HG03095 (cell line): Measurements from ENCODE around the gene PYGM.

Experiments used
- ATAC-seq: cut with Tn5 transposase; IDR thresholded peaks from one replicate; pipeline ENCODE4 v1.9.1; 2021; ENCODE audit warnings: moderate library complexity; ENCODE audit not compliant: unreplicated experiment

PYGM gene

DNA sequence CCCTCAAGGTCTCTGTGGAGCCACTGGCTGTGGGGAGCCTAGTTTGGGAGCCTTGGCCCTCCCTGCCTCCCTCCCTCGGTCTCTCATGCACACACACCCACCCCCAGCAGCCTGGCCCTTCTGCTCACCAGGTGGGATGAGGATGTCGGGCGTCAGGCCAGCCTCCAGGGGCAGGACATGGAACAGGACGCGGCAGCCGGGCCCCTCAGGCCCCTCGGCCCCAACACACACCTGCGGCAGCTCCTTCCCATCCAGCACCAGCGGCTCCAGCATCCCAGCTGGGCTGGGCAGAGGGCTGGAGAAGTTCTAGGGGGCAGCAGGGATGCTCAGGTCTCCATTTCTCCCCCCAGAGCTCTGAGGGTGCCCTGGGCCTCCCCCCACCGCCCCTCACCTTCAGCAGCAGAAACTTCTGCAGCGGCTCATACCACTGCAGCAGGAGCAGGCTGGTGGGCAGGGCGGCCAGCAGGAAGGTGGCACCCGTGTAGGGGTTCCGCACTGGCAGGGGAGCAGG lies 32.1 kb upstream of the PYGM start:
- no peak for ATAC-seq

DNA sequence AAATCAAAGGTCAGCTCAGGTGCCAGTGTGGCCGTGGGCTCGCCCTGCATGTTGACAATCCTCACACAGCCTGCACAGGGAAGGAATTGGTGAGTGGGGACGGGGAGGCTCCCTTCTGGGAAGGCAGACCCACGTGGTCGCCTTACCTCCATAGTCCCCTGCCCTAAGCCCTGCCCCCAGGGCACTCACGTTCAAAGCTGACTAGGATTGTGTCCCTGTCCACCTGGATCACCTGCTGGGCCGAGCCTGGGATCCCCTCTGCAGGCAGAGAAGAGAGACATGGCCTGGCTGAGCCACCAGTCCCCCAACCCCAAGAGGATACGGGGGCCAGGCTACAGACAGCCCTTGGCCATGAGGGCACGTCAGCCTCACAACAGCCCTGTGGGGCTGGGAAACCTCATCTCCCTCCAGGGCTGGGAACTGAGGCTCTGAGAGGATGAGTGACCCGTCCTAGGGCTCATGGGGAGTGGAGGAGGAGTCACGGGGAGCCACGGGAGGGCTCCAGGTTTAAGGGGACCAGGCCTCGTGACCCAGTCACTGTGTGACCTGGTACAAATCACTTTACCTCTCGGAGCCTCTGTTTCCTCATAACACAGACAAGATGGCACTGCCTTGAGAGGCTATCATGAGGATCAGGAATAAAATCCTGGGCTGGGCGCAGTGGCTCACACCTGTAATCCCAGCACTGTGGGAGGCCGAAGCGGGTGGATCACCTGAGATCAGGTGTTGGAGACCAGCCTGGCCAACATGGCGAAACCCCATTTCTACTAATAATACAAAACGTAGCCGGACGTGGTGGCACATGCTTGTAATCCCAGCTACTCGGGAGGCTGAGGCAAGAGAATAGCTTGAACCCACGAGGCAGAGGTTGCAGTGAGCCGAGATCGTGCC lies 30.7 kb upstream of the PYGM start:
- ATAC-seq, result no peak

DNA sequence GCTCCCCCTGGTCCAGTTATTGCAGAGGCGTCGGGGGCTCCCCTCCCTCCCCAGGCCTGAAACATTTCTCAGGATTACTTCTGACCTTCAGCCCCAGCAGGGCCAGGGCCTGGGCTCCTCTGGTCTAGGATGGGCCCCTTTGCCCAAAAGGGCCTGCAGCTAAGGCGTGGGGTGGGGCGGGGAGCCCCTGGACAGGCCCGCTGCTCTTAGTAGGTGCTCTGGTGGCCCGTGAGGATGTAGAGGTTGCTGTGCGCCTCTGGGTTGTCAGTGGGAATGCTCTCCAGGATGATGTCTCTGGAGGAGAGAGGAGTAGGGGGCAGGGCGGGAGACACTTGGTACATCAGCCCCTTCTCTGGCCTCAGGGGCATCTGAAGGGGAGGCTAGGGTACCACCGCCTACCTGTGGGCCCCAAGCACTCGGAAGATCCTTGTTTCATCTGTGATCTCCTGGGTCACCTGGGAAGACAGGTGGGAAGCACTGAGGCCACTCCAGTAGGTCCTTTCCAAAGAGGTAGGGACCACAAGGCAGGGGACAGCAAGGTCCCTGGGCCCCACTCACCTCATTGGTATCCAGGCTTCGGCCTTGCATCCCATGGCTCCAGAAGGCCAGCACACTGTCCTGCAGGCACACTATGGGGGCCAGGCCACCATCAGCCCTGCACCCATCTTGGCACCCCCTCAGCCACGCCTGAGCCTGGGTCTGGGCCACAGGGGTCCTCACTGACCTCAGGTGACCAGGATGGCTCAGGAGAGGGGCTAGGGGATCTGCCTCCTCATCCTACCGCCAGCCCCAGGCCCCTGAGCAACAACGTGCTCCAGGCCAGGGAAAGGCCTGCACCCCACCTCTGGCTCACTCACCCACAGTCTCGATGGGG lies 29.8 kb upstream of the PYGM start:
- ATAC-seq, result no peak

DNA sequence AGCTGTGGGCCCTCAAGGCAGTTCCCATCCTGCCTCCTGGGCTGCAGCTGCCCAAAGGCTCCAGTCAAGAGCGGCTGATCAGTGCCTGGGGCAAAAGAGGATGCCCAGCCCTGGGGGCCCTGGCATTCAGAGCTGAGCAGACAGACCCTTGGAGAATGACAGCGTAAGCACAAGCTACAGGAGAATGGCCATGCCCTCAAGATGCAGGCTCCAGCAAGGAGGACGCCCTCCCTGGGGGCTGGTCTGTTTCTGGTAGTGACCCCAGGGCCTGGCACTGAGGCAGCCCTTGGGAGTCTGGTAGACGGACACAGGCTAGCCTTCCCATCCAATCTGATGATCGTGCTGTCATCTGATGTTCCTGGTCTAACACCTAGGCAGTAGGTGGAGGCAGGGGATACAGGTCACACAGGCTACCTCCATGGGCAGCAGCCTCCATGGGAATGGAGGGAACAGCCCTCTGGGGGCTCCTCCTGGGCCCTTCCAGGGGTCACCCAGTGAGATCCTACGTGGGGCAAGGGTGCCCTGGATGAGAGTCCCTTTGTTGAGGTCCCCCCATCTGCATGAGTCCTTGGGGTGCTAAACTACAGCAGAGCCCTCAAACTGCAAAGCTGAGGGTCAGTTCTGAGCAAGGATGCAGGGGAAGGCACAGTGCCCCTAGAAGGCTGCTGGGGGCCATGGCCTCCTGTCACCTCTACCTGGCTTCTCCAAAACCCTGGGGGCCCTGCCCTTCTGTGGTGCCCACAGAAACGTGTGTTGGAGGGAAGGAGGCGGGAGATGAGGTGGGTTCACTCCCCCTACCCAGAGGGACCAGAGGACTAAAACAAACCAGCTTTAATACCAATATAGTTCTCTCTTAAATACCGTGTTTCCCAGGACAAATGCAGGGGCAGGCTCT lies 28.8 kb upstream of the PYGM start:
- ATAC-seq, result no peak

DNA sequence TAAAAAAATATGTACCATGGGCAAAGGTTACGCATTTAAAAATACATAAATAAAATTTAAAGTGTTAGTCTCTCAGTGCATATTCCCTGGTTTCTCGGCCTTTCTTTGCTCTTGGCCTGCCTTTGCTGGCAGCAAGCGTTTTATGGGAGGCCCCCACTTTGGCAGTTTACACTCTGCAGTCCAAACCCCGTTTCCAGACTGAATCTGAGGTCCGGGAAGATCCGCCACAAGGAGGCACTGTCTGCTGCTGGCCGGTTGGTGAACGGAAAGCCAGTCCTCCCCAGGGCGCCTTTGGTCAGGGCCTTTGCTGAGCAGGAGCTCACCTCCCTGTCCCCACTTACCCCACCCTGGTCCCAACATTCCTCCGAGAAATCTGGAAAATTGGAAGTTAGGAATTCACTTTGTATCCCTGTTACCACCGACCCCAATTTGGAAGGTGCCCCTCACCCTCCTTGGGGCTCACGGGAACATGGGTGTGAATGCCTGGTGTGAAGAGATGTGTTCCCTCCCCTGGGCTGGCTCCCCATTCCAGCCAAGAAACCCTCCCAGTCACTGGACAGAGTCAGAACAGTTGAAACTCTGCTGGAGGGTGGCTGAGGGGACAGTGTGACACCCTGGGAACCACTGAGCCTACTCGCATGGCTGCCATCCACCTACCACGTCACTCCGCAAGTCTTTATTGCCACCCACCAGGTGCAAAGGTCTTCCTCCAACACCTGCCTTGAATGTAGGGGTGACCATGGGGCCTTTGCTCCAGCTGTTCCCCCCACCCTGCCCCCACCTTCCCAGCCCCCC lies 27.9 kb upstream of the PYGM start:
- ATAC-seq, result no peak

DNA sequence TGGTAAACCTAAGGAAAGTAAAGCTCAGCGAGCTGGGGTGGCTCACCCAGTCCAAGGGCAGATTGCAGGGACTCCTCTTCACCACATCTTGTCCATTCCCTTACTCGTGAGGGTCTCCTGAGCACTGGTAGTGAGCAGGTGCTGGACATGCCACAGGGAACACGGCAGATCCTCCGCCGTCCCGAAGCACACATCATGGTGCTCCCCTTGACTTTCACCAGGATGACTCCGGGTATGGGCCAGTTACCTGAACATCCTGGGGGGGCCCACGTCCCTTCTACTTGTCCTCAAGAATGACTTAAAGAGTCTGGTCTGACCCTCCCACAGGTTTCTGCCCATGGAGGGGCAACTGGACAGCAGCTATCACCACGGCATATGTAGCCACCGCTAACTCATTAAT lies 26.5 kb upstream of the PYGM start:
- ATAC-seq, result no peak

DNA sequence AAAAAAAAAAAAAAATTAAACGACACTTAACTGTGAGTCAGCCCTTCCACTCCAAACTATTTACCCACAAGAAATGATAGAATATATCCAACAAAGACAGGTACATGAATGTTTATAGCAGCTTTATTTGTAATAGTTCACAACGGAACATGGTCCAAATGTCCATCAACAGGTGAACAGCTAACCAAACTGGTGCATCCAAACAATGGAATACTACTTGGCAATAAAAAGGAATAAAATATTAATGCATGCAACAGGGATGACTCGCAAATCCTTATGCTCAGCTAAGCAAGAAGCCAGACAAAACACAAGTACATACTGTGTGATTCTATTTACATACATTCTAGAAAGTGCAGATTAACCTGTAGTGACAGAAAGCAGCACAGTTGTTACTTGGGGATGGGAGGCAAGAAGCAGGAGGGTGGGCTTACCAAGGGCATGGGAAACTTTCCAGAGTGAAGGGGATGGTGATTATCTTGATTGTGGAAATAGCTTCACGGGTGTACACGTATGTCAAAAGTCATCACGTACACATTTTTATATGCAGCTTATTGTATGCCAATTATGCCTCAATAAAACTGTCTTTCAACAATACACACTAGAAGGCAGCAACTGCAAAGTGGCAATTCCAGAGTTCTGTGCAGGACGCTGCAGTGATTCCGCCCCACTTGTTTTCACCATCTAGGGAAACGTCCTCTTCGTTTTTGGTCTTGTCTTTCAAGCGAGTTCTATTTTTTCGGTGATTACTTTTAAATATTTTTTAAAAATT lies 25.2 kb upstream of the PYGM start:
- ATAC-seq, result no peak

DNA sequence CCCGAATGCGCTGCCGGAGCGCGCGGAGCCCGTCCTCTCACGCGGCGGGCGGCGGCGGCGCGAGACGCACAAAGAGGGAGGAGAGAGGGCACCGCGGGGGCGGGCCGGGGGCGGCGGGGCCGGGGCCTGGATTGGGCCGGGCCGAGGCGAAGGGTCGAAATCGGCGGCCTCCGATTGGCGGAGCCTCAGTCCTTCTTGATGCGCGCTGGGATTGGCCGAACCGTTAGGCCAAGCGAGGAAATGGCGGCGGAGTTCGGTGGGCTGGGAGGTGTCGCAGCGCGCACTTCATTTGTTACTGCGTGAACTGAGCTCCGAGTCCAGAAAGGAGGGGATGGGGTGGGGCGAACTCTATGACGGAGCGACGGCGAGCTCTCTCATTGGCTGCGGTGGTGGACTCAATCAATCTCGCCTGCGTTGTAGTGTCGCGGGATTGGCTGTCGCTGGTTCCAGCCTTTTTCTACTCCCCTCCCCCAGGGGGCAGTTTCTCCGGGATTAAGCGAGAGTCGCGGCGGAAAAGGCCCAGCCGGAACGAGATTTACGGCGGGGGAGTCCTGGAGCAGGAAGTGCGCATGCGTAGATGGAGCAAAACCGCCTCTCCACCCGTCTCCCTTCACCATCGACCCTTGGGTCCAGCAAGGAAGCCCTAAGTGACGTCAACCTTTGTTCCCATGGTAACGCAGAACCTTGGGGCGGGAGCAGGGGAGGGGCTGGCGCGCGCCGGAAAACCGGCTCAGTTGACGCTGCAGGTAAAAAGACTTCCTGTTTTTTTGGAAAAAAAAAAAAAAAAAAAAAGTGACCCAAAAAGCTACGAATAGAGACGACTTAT lies 18.9 kb upstream of the PYGM start, which contains the start of gene SF1:
SF1 (minus strand) TSS at position 70 of the 826 bp plus-strand sequence. CDS start 150 bp downstream, outside the sequence.
- ATAC-seq, result peak; percentile 73

DNA sequence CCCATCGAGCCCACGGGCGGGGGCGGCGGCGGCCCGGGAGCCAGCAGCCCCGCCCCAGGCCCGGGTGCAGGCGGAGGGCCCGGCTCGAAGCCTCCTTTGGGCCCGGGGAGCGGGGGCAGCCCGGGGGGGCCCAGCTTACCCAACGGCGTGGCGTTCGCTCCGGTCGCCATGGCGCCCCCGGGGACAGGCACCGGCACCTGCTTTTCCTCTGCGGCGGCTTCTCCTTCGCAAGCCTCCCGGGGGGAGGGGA lies 18.4 kb upstream of the PYGM start:
- peak; percentile 14 for ATAC-seq

DNA sequence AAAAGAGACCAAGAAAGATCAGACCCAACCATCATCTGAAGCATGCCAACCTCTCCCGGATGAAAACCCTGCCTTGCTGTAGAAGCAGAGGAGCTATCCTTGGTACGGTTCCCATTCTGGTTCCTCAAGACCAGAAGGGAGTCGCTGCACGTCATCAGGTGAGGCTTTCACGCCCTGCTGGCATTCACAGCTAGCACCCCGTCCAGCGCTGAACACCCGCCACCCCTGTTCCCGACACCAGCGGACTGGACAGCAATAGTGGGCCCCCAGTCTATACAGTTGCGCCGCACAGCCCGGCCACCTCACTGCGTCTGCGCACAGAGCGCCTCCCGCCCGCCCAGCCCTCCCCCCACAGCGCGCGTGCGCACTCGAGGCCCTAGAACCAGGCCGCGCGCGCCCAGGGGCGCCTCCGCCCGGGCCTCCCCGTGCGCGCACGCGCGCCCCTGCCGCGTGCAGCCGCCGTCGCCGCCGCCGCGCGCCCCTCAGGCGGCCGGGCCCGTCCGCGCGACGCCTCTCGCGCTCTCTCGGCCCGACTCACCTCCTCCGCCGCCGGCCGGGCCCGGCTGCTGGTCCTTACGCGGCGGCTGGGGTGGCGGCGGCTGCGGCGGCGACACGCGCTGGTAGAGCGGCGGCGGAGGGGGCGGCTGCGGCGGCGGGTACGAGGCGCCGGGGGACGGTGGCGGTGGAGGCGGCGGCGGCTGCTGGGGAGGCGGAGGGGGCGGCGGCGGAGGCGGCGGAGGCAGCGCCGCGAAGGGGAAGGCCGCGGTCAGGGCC lies 17.9 kb upstream of the PYGM start:
- ATAC-seq, result no peak

DNA sequence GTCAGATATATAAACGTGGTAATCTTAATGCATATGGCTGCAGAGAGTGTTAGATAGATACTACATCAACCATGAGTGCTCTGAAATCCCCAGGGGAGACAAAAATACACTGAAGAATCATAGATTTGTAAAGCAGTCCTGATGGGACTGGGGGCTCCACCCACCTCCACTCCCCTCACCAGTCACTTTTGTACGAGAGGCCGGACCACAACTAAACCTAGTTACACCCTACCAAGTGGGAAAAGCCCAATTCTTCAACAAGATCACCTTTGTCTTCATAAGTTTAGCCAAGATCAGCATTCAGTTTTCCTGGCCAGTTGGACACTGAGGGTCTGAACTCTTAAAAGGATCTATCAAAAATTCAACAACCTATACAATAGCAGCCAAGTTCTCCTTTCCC lies 17.1 kb upstream of the PYGM start:
- no peak for ATAC-seq

DNA sequence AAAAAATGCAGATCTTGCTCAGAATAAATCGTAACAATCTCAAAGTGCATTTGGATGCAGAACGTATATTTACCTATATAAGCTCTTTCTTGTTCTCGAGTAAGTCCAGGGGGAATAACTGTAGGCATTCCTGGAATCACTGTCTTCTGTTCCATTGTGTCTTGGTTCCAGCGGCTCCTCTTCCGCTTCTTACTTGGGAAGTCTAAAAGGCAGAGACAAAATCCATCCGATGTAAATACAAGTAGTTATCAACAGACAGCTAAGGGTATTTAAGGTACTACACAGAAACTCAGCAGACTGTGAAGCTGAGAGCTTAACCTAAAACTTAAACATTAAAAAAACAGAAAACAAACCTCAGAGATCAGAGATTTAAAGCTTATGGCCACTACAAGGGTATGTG lies 16.7 kb upstream of the PYGM start:
- ATAC-seq, result no peak

DNA sequence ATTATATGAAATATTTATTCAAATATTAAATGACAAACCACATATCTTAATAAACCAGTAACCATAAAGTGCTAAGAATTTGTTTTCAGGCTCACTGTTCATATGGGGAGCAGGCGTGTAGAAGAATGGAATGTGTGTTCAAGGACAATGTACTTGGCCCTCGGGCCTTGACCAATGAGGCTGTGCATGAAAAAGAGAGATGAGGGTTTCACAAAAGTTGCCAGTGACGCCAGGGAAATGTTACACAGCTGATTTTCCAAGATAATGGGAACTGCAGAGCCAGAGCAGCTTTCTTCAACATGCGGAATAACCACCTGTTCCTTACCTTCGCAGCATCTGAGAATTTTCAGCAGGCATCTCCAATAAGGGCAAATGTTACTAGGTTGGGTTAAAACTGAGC lies 14.4 kb upstream of the PYGM start:
- ATAC-seq, result no peak

DNA sequence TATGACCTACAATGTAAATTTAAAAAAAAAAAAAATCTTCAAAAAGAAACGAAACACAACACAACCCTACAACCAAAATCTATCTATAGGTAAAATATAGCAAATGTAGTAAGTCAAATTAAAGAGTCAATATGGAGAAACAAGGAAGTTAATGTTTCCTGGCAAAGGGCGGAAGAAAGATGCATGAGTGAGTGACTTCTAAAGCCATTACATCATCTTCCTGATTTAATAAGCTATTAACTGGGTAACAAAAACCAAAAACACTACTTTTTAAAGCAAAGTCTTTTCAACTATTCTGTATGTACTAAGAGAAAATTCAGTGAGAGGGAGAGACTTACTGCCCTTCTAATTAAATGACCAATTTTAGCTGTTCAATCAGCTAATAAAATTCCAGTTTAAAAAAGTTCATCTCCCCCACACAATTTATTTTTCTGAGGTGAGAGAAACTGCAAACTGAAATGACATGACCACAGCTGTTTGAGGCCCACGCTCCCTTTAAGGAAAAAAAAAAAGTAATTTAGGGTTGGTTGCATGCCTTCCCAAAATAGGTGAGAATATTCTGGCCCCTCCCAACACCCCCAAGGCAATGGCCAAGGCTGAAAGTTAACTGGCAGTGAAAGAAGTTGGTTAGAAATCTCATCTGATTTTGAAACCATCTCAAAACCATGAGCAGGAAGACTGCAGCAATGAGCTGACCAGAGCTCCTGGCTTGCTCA lies 12.7 kb upstream of the PYGM start:
- ATAC-seq, result no peak

DNA sequence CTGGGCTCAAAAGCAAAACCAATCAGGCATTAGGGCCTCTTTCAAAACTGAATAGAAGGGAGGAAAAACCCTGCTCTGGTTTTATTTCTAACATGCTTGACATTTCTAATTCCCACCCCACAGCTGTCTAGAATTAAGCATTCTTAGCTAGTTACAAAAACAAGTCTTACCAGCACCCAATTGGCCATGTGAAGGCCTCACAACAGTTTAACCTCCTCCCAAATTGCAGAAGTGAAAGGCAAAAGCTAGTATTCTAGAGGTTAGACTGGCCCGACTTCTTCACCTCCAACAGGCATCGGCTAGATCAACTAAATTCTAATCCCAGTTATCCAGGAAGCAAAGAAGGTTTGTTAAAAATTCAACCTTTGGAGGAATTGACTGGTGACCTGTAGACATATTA lies 12.1 kb upstream of the PYGM start:
- ATAC-seq, result no peak

DNA sequence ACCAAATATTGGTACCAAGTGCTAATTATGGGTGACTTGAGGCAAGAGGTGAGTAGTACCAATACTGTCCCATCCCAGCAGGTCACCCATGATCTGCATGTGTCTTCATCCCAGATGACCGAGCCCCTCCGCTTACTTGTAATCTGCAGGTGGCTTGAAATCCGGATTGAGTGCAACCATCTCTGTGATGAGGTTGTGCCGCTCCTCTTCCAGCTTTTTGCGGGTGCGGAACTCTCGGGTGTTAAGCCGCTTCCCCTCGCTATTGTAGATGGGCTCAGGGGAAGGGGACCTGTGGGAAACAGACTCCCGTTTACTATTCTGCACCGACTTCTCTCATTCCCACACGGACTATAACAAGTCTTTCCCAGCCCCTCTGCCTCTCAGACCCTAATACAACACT lies 10.3 kb upstream of the PYGM start:
- ATAC-seq, result no peak

DNA sequence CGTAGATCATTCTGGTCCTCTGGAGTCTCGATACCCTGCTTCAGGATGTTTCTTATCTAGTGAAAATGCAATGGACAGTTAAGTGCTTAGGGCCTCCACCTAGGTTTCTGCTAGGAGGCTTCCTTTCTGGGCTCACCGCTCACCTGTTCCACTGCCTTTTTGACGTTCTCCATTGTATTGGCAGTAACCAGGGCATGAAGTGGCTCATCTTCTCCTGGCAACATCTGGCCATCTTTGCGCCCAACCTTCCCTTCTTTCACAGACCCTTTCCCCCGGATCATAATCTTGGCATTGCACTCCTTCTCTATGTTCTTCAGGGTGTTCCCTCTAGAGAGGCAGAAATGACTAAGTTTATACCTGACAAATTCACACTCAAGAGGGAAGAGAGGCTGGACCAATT lies 9.5 kb upstream of the PYGM start:
- ATAC-seq, result no peak
